Gastroesophageal sphincter (tissue), 4 donors: ENCODE measurements around the gene BAK1. TPM values are rescaled to one million over a fixed set of nuclear protein-coding genes. Genes with fewer than 3 reads are reported as not detected.

ENCODE experiments used
- ATAC-seq: fragments of 150-250 bp; one replicate; pipeline ENCODE4 v1.9.1; 2016; ENCODE audit warnings: mild to moderate bottlenecking, moderate library complexity
- H3K27ac ChIP-seq, 4 donors: fragments of 200-600 bp; sonication (generic) in 3 of 4; 1 replicate in 3 of 4; 2 replicates in 1 of 4; pipeline ENCODE4 v1.5.1; 2016 to 2019
- H3K27me3 ChIP-seq: fragments of 200-600 bp; sonication (generic); one replicate; pipeline ENCODE4 v1.5.1; 2019
- H3K36me3 ChIP-seq, 2 donors: fragments of 200-600 bp; sonication (generic); one replicate each; pipeline ENCODE4 v1.5.1; 2019; ENCODE audit warnings: control low read depth in 1 of 2
- H3K4me1 ChIP-seq, 3 donors: fragments of 200-600 bp; sonication (generic); 1 replicate in 2 of 3; 2 replicates in 1 of 3; pipeline ENCODE4 v1.5.1; 2016 to 2019; ENCODE audit warnings: control low read depth in 2 of 3
- H3K4me3 ChIP-seq, 2 donors: fragments of 200-600 bp; sonication (generic); one replicate each; pipeline ENCODE4 v1.5.1; 2019; ENCODE audit warnings: mild to moderate bottlenecking in 1 of 2, moderate library complexity in 1 of 2
- H3K9me3 ChIP-seq, 3 donors: fragments of 200-600 bp; sonication (generic); one replicate each; pipeline ENCODE4 v1.5.1; 2017 to 2019; ENCODE audit warnings: control low read depth in 2 of 3
- CTCF ChIP-seq, 4 experiments: fragments of 200-600 bp in 2 of 4; fragments of 450-650 bp in 2 of 4; sonication (generic) in 1 of 4; IDR thresholded peaks; one replicate each; pipeline ENCODE4 v1.5.1; 2017 to 2019; ENCODE audit warnings: antibody characterized with exemption in 4 of 4, mild to moderate bottlenecking in 2 of 4, moderate library complexity in 2 of 4
- EP300 ChIP-seq: sonication (generic); formaldehyde crosslinking; IDR thresholded peaks from one replicate; pipeline ENCODE4 v1.6.1; 2017; ENCODE audit warnings: antibody characterized with exemption, mild to moderate bottlenecking
- POLR2A ChIP-seq, 2 donors: fragments of 450-650 bp; IDR thresholded peaks; one replicate each; pipeline ENCODE4 v1.6.1; 2017; ENCODE audit warnings: antibody characterized with exemption in 2 of 2, mild to moderate bottlenecking in 2 of 2, moderate library complexity in 1 of 2
- POLR2AphosphoS5 ChIP-seq: sonication (generic); formaldehyde crosslinking; IDR thresholded peaks from one replicate; pipeline ENCODE4 v1.6.1; 2017; ENCODE audit warnings: antibody characterized with exemption
- WGBS, 2 donors: methylation state at CpG; one replicate each; pipeline ENCODE4 v1.1.5; 2018; ENCODE audit warnings: low coverage in 1 of 2; 5-methylcytosine and 5-hydroxymethylcytosine counted together
- total RNA-seq, 4 donors: library from RNA; depleted of rRNA; stranded (reverse); fragments of >200 nt; gene quantifications; one replicate each; pipeline ENCODE4 v1.1.0, GENCODE V29; 2016

BAK1 gene
- total RNA-seq, 4 donors from 2014 or later = 7.3 to 14.3 (median 11.0) TPM

GRCh38 chr6:33622456-33623431 is 42.7 kb upstream of the BAK1 start:
- ATAC-seq = peak; percentile 8
- peak overlapping the region in 3 of 4 donors; percentile 84 to 90 (median 84) for H3K27ac ChIP-seq

GRCh38 chr6:33621711-33622388 is 41.8 kb upstream of the BAK1 start:
- no peak for TF ChIP-seq POLR2A (IDR thresholded peaks at IDR 0.05)
- TF ChIP-seq EP300 = no peak
- TF ChIP-seq POLR2AphosphoS5 = no peak
- TF ChIP-seq CTCF (IDR thresholded peaks at IDR 0.05) = no peak
- H3K9me3 ChIP-seq = no peaks in the 10 kb centered on the region
- peak overlapping the region; percentile 28 to 68 for H3K4me3 ChIP-seq
- H3K27ac ChIP-seq = peak overlapping the region; percentile 13 to 90 (median 84)
- peaks cover 0 to 50% (median 6%) of the 10 kb centered on the region in 3 donors for H3K4me1 ChIP-seq
- WGBS, 2 donors = 0 to 20% methylated on average over 2 to 5 of the region's 39 CpGs
- H3K27me3 ChIP-seq = peaks cover 55% of the 10 kb centered on the region
- ATAC-seq = peak; percentile 21
- H3K36me3 ChIP-seq = no peaks in the 10 kb centered on the region

More at GRCh38 chr6:33622456-33623431, 42.7 kb upstream of the BAK1 start:
- H3K9me3 ChIP-seq = no peaks in the 10 kb centered on the region
- peak overlapping the region in 1 of 2 donors; percentile 68 for H3K4me3 ChIP-seq
- 67 to 73% methylated on average over 4 of the region's 12 CpGs for WGBS, 2 donors
- no peaks in the 10 kb centered on the region for H3K36me3 ChIP-seq
- H3K4me1 ChIP-seq = peaks cover 0 to 55% (median 6%) of the 10 kb centered on the region in 3 donors
- TF ChIP-seq POLR2A (IDR thresholded peaks at IDR 0.05) (no peak), POLR2AphosphoS5 (no peak), EP300 (no peak), CTCF (IDR thresholded peaks at IDR 0.05) (no peak)
- peaks cover 55% of the 10 kb centered on the region for H3K27me3 ChIP-seq

DNA sequence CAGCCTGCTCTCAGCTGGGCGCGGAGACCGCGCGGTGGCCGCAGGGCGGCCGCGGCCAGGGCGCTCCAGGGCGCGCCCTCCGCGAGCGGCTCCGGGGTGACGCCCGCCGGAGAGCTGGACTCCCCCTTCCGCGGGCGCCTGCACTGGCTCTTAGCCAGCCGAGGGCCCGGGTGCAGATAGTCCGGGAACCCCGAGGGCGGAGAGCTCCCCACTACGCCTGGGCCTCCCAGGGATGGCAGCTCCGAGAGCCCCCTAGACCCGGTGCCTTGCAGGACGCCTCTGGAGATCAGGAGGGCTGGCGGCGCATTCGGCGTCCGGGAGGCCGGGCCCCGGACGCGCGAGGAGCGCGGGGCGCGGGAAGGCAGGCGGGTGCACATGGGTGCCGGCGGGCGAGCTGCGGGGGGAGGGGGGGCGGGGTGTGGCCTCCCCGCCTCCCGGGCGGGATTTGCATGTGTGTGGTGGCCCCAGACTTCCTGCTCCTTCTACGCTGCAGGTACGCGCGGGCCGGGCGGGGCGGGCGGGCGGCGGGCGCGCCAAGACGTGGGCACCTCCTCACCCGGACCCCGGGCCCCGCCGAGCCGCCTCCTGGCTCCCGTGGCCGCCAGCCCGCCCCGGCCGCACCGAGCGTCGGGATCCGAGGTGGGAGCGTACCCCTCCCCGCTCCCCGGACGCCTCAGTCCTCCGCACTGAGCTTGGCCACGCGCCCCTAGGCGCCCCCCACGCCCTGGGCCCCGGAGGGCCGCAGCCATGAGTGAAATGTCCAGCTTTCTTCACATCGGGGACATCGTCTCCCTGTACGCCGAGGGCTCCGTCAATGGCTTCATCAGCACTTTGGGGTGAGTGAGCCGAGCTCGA is 41.0 kb upstream of the BAK1 start, which contains the start of gene ITPR3:
ITPR3 (plus strand) TSS at position 467 of the 855 bp plus-strand sequence; CDS start at position 748, 281 bp downstream.
- Histone ChIP-seq H3K27me3 (peaks cover 51% of the 10 kb centered on the region), H3K36me3 (no peaks in the 10 kb centered on the region), H3K4me1 (peaks cover 0 to 50% (median 6%) of the 10 kb centered on the region in 3 donors), H3K4me3 (peak within 1 kb of the TSS; percentile 28 to 68), H3K9me3 (no peaks in the 10 kb centered on the region), H3K27ac (peak within 1 kb of the TSS; percentile 36 to 90 (median 84))
- no peak for TF ChIP-seq POLR2AphosphoS5
- peak in 1 of 4 experiments; percentile 5 for TF ChIP-seq CTCF (IDR thresholded peaks at IDR 0.05)
- peak; percentile 60 for ATAC-seq
- no CpG with 5 or more reads among the region's 99 CpGs for WGBS, 2 donors

DNA sequence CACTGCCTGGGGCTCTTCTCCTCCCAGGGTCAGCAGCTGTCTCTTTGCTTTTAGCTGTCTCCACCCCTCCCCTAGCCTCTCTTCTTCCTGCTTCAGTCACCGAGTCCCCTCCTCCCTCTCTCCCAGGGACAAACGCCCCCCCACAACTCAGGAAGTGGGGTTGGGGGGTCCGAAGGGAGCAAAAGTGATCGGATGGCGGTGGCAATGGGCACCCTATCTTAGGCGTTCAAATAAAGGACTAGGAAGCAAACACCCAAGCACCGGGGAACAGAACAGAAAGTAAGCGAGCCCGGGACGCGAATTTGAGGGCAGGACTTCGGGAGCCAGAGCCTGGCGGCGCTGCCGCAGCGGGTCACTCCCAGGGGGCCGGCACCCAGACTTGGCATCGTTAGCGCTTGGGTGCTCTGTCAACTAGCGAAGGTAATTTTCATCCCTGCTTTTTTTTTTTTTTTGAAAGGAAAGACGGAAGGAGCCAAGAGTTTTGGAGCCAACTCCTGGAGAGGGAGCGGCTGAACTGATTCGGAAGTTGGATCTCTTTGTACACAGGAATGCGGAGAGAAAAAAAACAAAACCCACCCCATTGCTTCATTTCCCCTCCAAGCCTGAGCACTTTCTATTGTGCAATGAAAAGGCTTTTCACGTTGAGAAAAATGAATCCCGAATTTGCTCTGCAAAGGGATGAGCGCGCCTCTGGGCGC is 40.2 kb upstream of the BAK1 start:
- peak overlapping the region; percentile 28 to 68 for H3K4me3 ChIP-seq
- peak overlapping the region; percentile 36 to 90 (median 84) for H3K27ac ChIP-seq
- H3K36me3 ChIP-seq = no peaks in the 10 kb centered on the region
- ATAC-seq = peak; percentile 75
- no peaks in the 10 kb centered on the region for H3K9me3 ChIP-seq
- WGBS, 2 donors = 0 to 3% methylated on average over 12 to 13 of the region's 29 CpGs
- TF ChIP-seq POLR2A (IDR thresholded peaks at IDR 0.05) = peak in 1 of 2 donors; percentile 17
- no peak for TF ChIP-seq CTCF (IDR thresholded peaks at IDR 0.05)
- peaks cover 50% of the 10 kb centered on the region for H3K27me3 ChIP-seq
- peaks cover 0 to 50% (median 6%) of the 10 kb centered on the region in 3 donors for H3K4me1 ChIP-seq
